ENCODE results near the gene ZNF827.

The ZNF827 gene

GRCh38 chr4:145933134-145933533, 5.5 kb downstream of the ZNF827 start:
- DNase-seq (ENCODE audit: low read depth in 2 of 2) = no peak

GRCh38 chr4:145931403-145931802, 7.2 kb downstream of the ZNF827 start:
- no peak for DNase-seq (ENCODE audit: low read depth in 2 of 2)

- DNase-seq (ENCODE audit: low read depth in 2 of 2) = no peak
Measured at GRCh38 chr4:145930592-145930991, 8.0 kb downstream of the ZNF827 start.

GRCh38 chr4:145929415-145930178, 9.0 kb downstream of the ZNF827 start:
- DNase-seq (ENCODE audit: low read depth in 2 of 2) = no peak

GRCh38 chr4:145928748-145929147, 9.9 kb downstream of the ZNF827 start:
- DNase-seq (ENCODE audit: low read depth in 2 of 2) = no peak

- no peak for DNase-seq (ENCODE audit: low read depth in 2 of 2)
Measured at GRCh38 chr4:145927030-145927429, 11.6 kb downstream of the ZNF827 start.

- no peak for DNase-seq (ENCODE audit: low read depth in 2 of 2)
Measured at GRCh38 chr4:145921231-145921630, 17.4 kb downstream of the ZNF827 start.

GRCh38 chr4:145920205-145920604, 18.4 kb downstream of the ZNF827 start:
- no peak for DNase-seq (ENCODE audit: low read depth in 2 of 2)

GRCh38 chr4:145912376-145912775, 26.2 kb downstream of the ZNF827 start:
- no peak for DNase-seq (ENCODE audit: low read depth in 2 of 2)

GRCh38 chr4:145909773-145910172, 28.9 kb downstream of the ZNF827 start:
- DNase-seq (ENCODE audit: low read depth in 2 of 2) = no peak

GRCh38 chr4:145909281-145909715, 29.3 kb downstream of the ZNF827 start:
- no peak for DNase-seq (ENCODE audit: low read depth in 2 of 2)

- no peak for DNase-seq (ENCODE audit: low read depth in 2 of 2)
Measured at GRCh38 chr4:145907812-145908211, 30.8 kb downstream of the ZNF827 start.

- no peak for DNase-seq (ENCODE audit: low read depth in 2 of 2)
Measured at GRCh38 chr4:145907390-145907789, 31.2 kb downstream of the ZNF827 start.

- no peak for DNase-seq (ENCODE audit: low read depth in 2 of 2)
Measured at GRCh38 chr4:145904413-145905177, 34.0 kb downstream of the ZNF827 start.

GRCh38 chr4:145902522-145902921, 36.1 kb downstream of the ZNF827 start:
- DNase-seq (ENCODE audit: low read depth in 2 of 2) = no peak

GRCh38 chr4:145899886-145900460, 38.6 kb downstream of the ZNF827 start:
- no peak for DNase-seq (ENCODE audit: low read depth in 2 of 2)

GRCh38 chr4:145898926-145899531, 39.6 kb downstream of the ZNF827 start:
- no peak for DNase-seq (ENCODE audit: low read depth in 2 of 2)

- DNase-seq (ENCODE audit: low read depth in 2 of 2) = no peak
Measured at GRCh38 chr4:145898466-145898865, 40.2 kb downstream of the ZNF827 start.

- DNase-seq (ENCODE audit: low read depth in 2 of 2) = no peak
Measured at GRCh38 chr4:145895056-145895455, 43.6 kb downstream of the ZNF827 start.

GRCh38 chr4:145891958-145892357, 46.7 kb downstream of the ZNF827 start:
- no peak for DNase-seq (ENCODE audit: low read depth in 2 of 2)

- no peak for DNase-seq (ENCODE audit: low read depth in 2 of 2)
Measured at GRCh38 chr4:145890689-145891088, 47.9 kb downstream of the ZNF827 start.

- DNase-seq (ENCODE audit: low read depth in 2 of 2) = no peak
Measured at GRCh38 chr4:145888393-145888792, 50.2 kb downstream of the ZNF827 start.
